HepG2 (cell line): ENCODE results near the gene PRKCSH.

Experiments
- CAMTA2 ChIP-seq: sonication (generic); formaldehyde crosslinking; IDR thresholded peaks from 2 replicates; pipeline ENCODE4 v1.4.0; 2020; ENCODE audit warnings: mild to moderate bottlenecking, missing genetic modification reagents, borderline replicate concordance
- CTCF ChIP-seq: sonication (generic); formaldehyde crosslinking; IDR thresholded peaks from 2 replicates; pipeline ENCODE4 v1.5.0; 2020; ENCODE audit warnings: mild to moderate bottlenecking, missing genetic modification reagents, moderate library complexity
- MED1 ChIP-seq: sonication (generic); formaldehyde crosslinking; IDR thresholded peaks from 2 replicates; pipeline ENCODE4 v1.4.0; 2020; ENCODE audit warnings: missing genetic modification reagents
- POLR2A ChIP-seq, 2 experiments: IDR thresholded peaks; 2 replicates each; pipeline ENCODE4 v1.6.1; 2011; ENCODE audit warnings: low read depth in 2 of 2, low read length in 2 of 2, mild to moderate bottlenecking in 1 of 2, moderate library complexity in 1 of 2; ENCODE audit not compliant: insufficient read depth in 1 of 2
- REST ChIP-seq, 2 experiments: IDR thresholded peaks; 2 replicates each; pipeline ENCODE4 v1.6.1; 2011 to 2012; ENCODE audit warnings: low read length in 2 of 2, borderline replicate concordance in 1 of 2, low read depth in 1 of 2, mild to moderate bottlenecking in 1 of 2, moderate library complexity in 1 of 2
- TAF1 ChIP-seq: sonication (generic); formaldehyde crosslinking; IDR thresholded peaks from 2 replicates; pipeline ENCODE4 v1.4.0; 2020; ENCODE audit warnings: missing genetic modification reagents
- ZNF570 ChIP-seq: sonication (generic); formaldehyde crosslinking; IDR thresholded peaks from 2 replicates; pipeline ENCODE4 v1.4.0; 2020; ENCODE audit warnings: mild to moderate bottlenecking, missing genetic modification reagents, borderline replicate concordance
- TF ChIP-seq, protein P1 (sequence below): sonication (generic); formaldehyde crosslinking; IDR thresholded peaks from 2 replicates; pipeline ENCODE4 v1.5.0; 2020; ENCODE audit warnings: mild to moderate bottlenecking, missing genetic modification reagents, borderline replicate concordance

DNA sequence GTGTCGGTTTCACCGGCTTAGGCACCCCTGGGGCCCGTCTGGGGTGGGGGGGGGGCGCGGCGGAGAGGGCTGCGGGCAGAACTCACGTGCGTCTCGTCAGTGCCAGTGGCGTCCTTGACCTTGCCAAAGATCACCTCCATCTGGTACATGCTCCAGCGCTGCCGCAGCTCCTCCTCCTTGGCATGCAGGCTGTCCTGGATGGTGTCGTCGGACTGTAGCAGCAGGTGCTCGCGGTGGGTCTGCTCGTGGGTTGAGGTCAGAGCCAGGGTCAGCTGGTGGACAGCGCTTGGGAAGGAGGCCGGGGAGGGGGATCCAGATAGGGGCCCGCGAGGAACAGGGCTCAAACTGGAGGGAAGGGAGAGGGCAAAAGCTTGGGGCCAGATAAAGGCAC lies 11.6 kb upstream of the PRKCSH start:
- TF ChIP-seq CTCF (CRISPR knock-in tag), result no peak
- TF ChIP-seq POLR2A (IDR thresholded peaks at IDR 0.05; ENCODE audit: insufficient read depth in 1 of 2, low read depth in 2 of 2, low read length in 2 of 2), result no peak
- no peak for TF ChIP-seq TAF1 (CRISPR knock-in tag)
- no peak for TF ChIP-seq CAMTA2 (CRISPR knock-in tag)
- TF ChIP-seq, protein P1, sequence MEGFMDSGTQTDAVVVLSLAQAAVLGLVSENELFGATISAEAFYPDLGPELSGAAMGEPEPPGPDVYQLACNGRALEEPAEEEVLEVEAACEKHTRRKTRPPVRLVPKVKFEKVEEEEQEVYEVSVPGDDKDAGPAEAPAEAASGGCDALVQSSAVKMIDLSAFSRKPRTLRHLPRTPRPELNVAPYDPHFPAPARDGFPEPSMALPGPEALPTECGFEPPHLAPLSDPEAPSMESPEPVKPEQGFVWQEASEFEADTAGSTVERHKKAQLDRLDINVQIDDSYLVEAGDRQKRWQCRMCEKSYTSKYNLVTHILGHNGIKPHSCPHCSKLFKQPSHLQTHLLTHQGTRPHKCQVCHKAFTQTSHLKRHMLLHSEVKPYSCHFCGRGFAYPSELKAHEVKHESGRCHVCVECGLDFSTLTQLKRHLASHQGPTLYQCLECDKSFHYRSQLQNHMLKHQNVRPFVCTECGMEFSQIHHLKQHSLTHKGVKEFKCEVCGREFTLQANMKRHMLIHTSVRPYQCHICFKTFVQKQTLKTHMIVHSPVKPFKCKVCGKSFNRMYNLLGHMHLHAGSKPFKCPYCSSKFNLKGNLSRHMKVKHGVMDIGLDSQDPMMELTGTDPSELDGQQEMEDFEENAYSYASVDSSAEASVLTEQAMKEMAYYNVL, result no peak
- no peak for TF ChIP-seq ZNF570 (CRISPR knock-in tag)
- no peak for TF ChIP-seq REST (IDR thresholded peaks at IDR 0.05; ENCODE audit: borderline replicate concordance in 1 of 2, low read depth in 1 of 2, low read length in 2 of 2)
- no peak for TF ChIP-seq MED1 (CRISPR knock-in tag)
